PC-3 (cell line): Measurements from ENCODE around the gene ZNF20.

ENCODE experiments used
- EZH2 ChIP-seq: fragments of 300-600 bp; sonication (generic); IDR thresholded peaks from one replicate; pipeline ENCODE4 v1.6.1; 2017; ENCODE audit warnings: antibody characterized with exemption, mild to moderate bottlenecking, low read length; ENCODE audit not compliant: unreplicated experiment
- TF ChIP-seq, protein P1 (sequence below): fragments of 300-600 bp; sonication (generic); conservative IDR thresholded peaks from 2 replicates; pipeline ENCODE4 v1.5.1; 2017; ENCODE audit warnings: antibody characterized with exemption, low read depth, mild to moderate bottlenecking, low read length

DNA sequence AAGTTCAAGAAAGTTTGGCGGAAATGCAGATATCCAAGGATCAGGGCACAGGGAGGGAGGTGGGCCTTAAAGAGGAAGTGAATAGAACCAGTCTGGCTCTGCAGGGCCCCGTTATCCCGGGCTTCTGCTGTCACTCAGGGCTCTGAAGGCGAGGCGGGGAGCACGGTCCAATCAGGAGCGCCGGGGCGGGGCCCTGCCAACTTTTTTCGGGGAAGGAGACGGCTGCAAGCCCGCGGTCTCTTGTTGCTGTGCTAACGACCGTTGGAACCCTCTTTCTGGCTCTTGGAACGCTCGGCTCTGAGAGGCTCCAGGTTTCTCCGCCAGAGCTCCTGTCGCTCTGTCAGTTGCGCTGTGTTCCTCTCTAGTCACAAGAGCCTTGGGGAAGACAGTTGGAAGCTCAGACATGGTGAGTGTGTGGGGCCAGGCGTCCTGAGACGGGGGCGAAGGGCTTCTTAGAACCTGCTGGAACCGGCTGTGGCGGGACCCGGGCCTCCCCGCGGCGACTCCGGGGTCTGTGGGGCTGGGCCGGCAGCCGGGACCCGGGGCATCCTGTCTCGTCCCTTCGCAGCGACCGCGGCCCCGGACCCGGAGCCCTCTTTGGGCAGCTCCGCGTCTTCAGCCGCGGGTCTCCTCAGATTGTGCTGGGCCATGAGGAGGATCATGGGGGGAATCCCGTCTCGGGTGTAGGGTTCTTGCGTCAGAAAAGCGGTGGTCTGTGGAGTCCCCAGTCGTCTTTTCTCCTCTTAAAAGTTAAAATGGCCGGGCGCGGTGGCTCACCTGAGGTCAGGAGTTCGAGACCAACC is 47.9 kb downstream of the ZNF20 start:
- TF ChIP-seq, protein P1, sequence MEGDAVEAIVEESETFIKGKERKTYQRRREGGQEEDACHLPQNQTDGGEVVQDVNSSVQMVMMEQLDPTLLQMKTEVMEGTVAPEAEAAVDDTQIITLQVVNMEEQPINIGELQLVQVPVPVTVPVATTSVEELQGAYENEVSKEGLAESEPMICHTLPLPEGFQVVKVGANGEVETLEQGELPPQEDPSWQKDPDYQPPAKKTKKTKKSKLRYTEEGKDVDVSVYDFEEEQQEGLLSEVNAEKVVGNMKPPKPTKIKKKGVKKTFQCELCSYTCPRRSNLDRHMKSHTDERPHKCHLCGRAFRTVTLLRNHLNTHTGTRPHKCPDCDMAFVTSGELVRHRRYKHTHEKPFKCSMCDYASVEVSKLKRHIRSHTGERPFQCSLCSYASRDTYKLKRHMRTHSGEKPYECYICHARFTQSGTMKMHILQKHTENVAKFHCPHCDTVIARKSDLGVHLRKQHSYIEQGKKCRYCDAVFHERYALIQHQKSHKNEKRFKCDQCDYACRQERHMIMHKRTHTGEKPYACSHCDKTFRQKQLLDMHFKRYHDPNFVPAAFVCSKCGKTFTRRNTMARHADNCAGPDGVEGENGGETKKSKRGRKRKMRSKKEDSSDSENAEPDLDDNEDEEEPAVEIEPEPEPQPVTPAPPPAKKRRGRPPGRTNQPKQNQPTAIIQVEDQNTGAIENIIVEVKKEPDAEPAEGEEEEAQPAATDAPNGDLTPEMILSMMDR = no peak
- TF ChIP-seq EZH2 = no peak
